Esophagus squamous epithelium (tissue), 5 donors: ENCODE data around the gene C9orf153. TPM values are rescaled to one million over a fixed set of nuclear protein-coding genes. Genes with fewer than 3 reads are reported as not detected.

Source experiments
- DNase-seq: peaks from one replicate; lab custom pipeline; 2025; lab: John Stamatoyannopoulos, UW
- H3K27ac ChIP-seq, 4 donors: fragments of 200-600 bp; sonication (generic); one replicate each; pipeline ENCODE4 v1.5.1; 2016 to 2019; ENCODE audit warnings: mild to moderate bottlenecking in 1 of 4
- H3K27me3 ChIP-seq, 4 donors: fragments of 200-600 bp; sonication (generic); 1 replicate in 3 of 4; 2 replicates in 1 of 4; pipeline versions ENCODE4 v1.5.1 to v1.6.0; 2017 to 2021; ENCODE audit warnings: antibody characterized with exemption in 1 of 4
- H3K36me3 ChIP-seq, 3 donors: fragments of 200-600 bp; sonication (generic); one replicate each; pipeline ENCODE4 v1.5.1; 2016 to 2019
- H3K4me1 ChIP-seq, 3 donors: fragments of 200-600 bp; sonication (generic); one replicate each; pipeline ENCODE4 v1.5.1; 2017 to 2019
- H3K4me3 ChIP-seq, 4 donors: fragments of 200-600 bp; sonication (generic); 1 replicate in 3 of 4; 2 replicates in 1 of 4; pipeline ENCODE4 v1.5.1; 2016 to 2019; ENCODE audit warnings: mild to moderate bottlenecking in 2 of 4, moderate library complexity in 1 of 4
- H3K9me3 ChIP-seq, 3 donors: fragments of 200-600 bp; sonication (generic); one replicate each; pipeline ENCODE4 v1.5.1; 2016 to 2019
- POLR2A ChIP-seq, 4 donors: fragments of 450-650 bp; IDR thresholded peaks; one replicate each; pipeline ENCODE4 v1.6.1; 2017; ENCODE audit warnings: antibody characterized with exemption in 4 of 4, mild to moderate bottlenecking in 4 of 4, moderate library complexity in 3 of 4
- WGBS, 2 donors: methylation state at CpG; one replicate each; pipeline ENCODE4 v1.1.5; 2018; 5-methylcytosine and 5-hydroxymethylcytosine counted together
- intact Hi-C: fragments of 100-400 bp; cut with DNase I; formaldehyde crosslinking; loops from one replicate; pipeline ENCODE4 v1.15.0; 2022
- small RNA-seq, 4 donors: library from RNA; depleted of rRNA; stranded (forward); fragments of <200 nt; gene quantifications; one replicate each; pipeline ENCODE3, GENCODE V24; 2016
- total RNA-seq, 4 donors: library from RNA; depleted of rRNA; stranded (reverse); fragments of >200 nt; gene quantifications; one replicate each; pipeline ENCODE4 v1.1.0, GENCODE V29; 2016
- TF ChIP-seq, protein P1 (sequence below), 6 experiments: fragments of 450-650 bp in 4 of 6; fragments of 200-600 bp in 2 of 6; sonication (generic) in 2 of 6; IDR thresholded peaks; one replicate each; pipeline ENCODE4 v1.5.1; 2016 to 2019; ENCODE audit warnings: antibody characterized with exemption in 6 of 6, mild to moderate bottlenecking in 4 of 6, moderate library complexity in 4 of 6
- donor health status: DM: yes; HTN: yes; CAD: no.

The C9orf153 gene
- total RNA-seq, 4 donors from 2014 or later, result not detected

DNA sequence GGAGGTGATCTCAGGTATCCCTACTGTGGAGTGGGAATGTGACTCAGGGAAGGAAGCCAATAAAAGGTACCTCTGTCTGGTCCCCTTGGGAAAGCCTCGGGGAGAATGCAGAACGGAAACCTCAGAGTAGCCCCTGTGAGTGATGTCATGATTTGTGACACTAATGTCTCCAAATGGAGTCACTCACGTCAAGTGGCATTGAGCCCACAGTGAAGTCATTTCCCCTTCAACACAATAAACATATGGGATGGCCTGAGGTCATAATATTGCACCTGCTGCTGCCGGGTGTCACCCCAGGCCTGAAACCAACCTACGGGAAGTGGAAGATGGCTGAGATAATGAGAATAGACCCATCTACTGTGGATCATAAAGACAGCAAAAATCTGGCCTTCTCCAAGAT lies 84.2 kb downstream of the C9orf153 start:
- WGBS, 2 donors, result 67 to 75% methylated on average over 4 to 5 of the region's 5 CpGs
- no peak for DNase-seq
- H3K9me3 ChIP-seq, result no peaks in the 10 kb centered on the region
- H3K27ac ChIP-seq, result no peak overlapping the region
- H3K27me3 ChIP-seq, result no peaks in the 10 kb centered on the region
- no peaks in the 10 kb centered on the region for H3K36me3 ChIP-seq
- intact Hi-C loops, result no loop called here
- no peak overlapping the region for H3K4me3 ChIP-seq
- TF ChIP-seq POLR2A (IDR thresholded peaks at IDR 0.05), result no peak
- TF ChIP-seq, protein P1, sequence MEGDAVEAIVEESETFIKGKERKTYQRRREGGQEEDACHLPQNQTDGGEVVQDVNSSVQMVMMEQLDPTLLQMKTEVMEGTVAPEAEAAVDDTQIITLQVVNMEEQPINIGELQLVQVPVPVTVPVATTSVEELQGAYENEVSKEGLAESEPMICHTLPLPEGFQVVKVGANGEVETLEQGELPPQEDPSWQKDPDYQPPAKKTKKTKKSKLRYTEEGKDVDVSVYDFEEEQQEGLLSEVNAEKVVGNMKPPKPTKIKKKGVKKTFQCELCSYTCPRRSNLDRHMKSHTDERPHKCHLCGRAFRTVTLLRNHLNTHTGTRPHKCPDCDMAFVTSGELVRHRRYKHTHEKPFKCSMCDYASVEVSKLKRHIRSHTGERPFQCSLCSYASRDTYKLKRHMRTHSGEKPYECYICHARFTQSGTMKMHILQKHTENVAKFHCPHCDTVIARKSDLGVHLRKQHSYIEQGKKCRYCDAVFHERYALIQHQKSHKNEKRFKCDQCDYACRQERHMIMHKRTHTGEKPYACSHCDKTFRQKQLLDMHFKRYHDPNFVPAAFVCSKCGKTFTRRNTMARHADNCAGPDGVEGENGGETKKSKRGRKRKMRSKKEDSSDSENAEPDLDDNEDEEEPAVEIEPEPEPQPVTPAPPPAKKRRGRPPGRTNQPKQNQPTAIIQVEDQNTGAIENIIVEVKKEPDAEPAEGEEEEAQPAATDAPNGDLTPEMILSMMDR (IDR thresholded peaks at IDR 0.05), result no peak
- no peaks in the 10 kb centered on the region for H3K4me1 ChIP-seq

Small RNA genes lying within 50 kb of the gene (small RNA-seq; reads per million reads assigned to genes)
- gene AL137849.1 (0 reads per million in 4 donors), gene RN7SKP264 (0 reads per million in 4 donors)

Other genes starting within 250 kb of the C9orf153 start
- gene GOLM1, start 160.1 kb downstream of the C9orf153 start, total RNA-seq, result 10 to 100 TPM in 1 of 4 donors, 1 to 10 TPM in 3; 2.0 to 13.6 (median 4.3) TPM
- 10 to 100 TPM in 3 of 4 donors, 1 to 10 TPM in 1; 9.7 to 31.9 (median 24.7) TPM for gene ISCA1, start 22.9 kb upstream of the C9orf153 start, total RNA-seq
- gene TUT7, start 94.8 kb upstream of the C9orf153 start, total RNA-seq, result 10 to 100 TPM; 34.3 to 71.0 (median 54.9) TPM